HG03097 (cell line): ENCODE data around the gene ASPHD2.
"Not testable (repeated sequence)": the region's sequence is repeated elsewhere in the genome, so short reads cannot be mapped to it uniquely, and the experiment has no call there.

Source experiments
- ATAC-seq: cut with Tn5 transposase; IDR thresholded peaks from one replicate; pipeline ENCODE4 v1.9.1; 2021; ENCODE audit not compliant: unreplicated experiment, low FRiP score

The ASPHD2 gene, protein sequence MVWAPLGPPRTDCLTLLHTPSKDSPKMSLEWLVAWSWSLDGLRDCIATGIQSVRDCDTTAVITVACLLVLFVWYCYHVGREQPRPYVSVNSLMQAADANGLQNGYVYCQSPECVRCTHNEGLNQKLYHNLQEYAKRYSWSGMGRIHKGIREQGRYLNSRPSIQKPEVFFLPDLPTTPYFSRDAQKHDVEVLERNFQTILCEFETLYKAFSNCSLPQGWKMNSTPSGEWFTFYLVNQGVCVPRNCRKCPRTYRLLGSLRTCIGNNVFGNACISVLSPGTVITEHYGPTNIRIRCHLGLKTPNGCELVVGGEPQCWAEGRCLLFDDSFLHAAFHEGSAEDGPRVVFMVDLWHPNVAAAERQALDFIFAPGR

DNA sequence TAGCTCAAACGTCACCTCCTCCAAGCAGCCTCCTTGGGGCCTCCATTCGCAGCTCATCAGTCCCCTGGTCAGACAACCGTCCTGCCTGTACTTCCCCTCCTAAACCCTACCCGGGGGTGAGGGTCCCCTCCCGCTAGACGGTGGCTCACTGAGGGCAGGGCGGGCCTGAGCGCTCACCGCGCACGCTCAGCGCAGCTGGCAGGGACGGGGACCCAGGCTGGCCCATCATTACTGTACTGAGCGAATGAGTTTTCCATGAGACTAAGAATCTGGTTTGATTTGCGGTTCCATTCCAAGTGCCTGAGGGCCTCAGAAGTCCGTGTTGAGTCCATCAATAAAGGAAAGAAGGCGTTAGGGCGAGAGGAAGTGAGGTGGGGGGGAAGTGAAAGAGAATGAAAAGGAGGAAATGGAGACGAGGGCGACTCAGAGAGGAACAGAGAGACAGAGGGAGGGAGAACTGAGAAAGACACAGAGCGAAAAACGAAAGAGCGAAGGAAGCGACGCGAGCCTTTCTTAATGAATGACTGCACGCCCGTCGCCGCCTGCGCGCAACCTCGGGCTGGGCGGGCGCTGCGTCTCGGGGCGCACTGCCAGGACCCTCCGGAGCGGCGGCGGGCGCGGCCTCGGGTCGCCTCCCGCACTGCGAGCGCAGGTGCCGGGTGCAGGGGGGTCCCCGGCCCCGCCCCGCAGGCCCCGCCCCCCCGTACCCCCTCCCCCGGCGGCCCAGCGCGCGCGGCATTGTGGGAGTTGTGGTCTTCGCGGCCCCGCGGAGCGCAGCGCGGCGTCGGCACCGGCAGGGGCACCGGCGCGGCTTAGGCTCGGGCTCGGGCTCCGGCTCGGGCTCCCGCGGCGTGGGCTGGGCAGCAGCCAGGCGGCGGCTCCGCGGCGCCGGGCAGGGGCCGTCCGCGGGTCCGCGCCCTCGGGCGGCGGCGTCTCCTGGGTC, at the start of gene ASPHD2:
ASPHD2 (plus strand) TSS at position 746 of the 943 bp plus-strand sequence. CDS start 4,356 bp downstream, outside the sequence.
- ATAC-seq: peak; percentile 62

DNA sequence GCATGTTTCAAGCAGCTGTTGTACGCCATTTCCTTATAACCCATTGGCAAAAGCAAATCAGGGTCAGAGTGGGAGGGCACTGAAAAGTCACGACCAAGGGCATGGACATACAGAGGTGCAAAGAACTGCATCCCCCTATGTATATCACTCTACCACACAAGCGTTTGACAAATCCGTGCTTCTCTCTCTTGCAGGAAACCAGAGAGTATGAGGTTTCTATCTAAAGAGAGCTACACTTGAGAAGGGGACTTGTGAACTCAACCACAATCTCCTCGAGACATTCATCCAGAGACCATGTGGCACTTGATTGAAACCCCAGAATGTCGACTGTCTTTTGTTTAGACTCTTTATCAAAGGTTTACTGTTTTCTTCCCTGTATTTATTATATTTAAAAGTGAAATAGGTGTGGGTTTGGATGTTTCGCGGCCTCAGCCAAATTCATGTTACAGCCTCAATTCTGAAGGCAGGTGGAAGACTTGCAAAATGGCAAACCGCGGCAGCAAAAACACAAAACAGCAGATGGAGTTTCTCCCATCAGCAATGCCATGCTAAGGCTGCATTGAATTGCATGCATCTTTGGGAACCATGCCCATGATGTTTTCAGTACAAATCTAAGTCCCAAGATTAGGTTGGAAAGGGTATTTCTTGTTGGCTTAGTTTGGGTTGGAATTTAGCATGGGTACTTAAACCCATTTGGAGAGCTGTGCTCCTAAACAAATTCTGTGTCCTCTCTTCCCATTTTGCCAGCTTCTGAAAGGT, 48.8 kb upstream of the ASPHD2 start:
- ATAC-seq: no peak

DNA sequence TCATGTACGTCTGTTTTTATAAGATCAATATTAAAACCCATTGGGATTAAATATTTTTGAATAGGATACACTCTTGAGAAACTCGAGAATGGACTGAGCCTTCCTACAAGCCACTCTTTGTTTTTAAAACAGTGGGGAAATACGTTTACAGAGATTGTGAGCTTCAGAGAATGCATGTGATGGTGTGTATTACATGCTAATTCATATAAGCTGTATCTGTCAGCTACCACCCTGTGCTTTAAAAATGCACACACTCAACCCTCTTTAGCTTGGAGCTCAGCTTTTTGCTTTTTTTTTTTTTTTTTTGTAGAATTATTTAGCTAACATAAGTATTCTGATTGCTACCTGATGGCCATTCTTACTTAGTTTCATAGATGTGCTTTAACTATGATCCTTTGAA, 46.3 kb upstream of the ASPHD2 start:
- ATAC-seq: no peak

DNA sequence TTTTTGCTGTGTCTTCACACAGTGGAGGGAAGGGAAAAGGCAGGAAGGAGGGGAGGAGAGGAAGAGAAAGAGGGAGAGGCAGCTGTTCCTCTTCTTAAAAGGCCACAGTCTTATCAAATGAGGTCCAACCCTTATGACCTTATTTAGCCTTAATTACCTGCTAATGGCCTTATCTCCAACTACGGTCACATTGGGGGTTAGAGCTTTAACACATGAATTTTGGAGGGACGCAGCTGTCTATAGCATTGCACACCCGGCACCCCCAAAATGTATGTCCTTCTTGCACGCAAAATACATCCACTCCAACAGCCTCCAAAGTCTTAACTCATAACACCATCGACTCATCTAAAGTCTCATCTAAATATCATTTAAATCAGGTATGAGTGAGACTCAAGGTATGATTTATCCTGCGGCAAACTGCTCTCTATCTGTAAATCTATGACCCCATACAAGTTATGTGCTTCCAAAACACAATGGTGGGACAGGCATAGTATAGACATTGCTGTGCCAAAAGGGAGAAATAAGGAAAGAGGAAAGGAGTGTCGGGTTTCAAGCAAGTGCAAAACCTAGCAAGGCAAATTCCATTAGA, 45.0 kb upstream of the ASPHD2 start:
- no peak for ATAC-seq

DNA sequence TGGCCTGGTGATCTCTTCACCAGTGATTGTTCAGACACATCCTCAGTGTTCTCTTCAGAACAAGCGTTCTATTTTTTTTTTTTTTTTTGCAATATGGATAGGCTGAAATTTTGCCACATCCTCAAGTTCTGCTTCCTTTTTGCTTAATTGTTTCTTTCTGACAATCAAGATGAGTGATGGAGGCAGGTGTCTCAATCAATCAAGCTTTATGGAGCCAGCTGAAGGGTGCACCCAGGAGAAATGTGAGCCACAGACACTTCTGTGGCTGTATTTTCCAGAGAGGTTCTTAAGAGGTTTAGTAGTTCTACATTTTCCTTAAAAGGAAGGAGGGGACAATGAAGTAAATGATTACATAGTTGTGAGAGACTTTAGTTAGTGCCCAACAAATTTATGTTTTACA, 43.9 kb upstream of the ASPHD2 start:
- no peak for ATAC-seq

DNA sequence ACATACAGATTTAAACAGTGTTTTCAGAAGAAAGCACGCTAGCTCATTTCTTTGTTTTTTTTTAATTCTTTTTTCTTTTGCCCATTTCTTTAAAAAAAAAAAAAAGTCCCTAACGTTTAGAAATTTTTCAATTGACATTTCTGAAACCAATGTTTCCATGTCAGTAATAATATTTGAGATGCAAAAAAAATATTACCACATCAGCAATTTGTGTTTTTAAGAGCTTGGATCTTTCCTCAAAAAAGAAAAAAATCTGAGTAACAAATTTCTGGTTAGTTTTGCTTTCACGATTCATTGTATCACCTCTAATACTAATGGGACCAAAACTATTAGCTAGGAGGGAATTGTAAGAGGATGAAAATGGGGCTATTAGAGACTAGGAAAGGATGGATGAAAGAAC, 39.9 kb upstream of the ASPHD2 start:
- no peak for ATAC-seq

DNA sequence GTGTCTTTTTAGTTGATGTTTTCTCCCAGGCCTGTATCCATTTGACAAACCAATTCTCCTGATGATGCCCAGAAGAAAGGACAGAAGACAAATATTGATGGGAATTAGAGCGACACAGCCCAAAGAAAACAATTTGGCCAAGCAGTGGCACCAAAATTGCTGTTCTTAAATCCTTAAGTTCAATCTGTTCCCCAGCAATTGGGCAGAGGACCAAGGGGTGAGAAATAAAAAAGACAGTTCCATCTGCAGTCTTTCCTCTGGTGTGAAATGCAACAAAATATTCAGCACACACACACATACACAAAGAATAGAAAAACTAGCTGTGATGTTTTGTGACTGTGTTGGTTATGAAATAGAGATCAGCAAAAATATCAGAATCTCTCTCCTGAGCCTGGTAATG, 38.0 kb upstream of the ASPHD2 start:
- ATAC-seq: no peak

DNA sequence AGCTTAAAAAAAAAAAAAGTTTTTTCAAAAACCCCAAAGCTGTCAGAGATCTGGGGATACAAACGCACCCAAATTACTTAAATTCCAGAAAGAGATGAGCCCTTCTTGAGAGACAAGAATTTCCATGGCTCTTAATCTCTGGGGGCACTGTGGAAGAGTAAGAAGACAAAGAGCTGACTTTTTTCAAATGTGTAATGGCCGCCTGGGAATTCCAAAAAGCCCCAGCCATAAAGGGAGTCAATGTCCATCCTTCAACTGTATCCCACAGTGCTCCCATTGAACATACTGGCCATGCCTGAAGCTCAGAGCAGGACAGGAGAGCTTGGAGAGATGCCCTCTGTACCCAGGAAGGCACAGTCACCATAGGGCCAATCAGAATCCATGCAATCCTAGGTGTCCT, 37.4 kb upstream of the ASPHD2 start:
- ATAC-seq: no peak

DNA sequence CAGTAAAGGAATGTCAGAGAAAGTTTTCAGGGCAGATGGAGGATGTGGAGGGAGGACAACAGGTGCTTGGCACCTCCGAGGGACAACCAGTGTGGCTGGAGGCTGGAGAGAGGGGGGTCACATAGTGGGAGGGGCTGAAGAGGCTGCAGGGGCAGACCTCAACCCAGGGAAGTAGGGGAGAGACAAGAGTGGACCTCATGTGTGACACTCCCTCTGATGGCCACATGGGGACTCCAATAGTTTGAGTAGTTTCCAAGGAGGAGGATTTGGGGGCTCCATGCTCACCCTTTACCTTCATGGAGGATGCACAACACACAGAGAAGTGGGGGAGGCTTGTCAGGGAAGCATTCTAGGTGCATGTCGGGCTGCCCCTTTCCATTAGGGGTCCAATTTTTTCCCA, 35.1 kb upstream of the ASPHD2 start:
- no peak for ATAC-seq

DNA sequence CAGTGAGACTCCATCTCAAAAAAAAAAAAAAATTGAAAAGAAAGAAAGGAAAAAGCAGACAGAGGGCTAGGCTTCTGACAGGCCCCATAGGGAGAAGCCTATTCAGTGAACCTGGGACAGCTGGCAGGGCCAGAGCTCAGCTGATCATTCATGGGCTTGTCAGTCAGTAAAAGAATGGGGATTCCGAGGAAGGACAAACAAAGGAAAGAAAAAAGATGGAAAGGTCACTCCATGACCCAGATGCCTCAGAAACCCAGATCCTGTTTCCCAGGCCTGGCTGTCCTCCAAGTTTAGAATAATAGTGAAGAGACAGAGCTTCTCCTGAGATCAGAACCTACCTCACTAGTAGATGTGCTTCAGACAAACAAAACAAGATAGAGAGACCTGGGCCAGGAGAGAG, 34.3 kb upstream of the ASPHD2 start:
- ATAC-seq: no peak

DNA sequence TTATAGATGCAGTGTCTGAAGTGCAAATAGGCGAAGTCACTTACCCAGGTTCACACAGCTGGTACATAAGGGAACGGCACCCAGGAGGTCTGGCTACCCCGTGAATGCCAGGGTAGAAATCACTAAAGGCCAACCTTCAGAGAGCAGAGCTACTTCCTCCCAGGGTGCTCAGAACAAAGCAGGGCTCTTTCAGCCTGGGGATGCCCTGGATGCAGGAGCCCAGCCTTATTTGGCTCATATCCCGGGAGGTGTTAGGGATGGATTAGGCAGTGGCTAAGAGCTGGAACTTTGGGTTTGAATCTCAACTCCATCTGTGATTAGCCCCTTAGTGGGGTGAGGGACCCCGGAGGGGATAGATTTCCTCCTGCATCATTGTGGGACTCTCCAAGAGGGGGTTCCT, 33.1 kb upstream of the ASPHD2 start:
- ATAC-seq: no peak

DNA sequence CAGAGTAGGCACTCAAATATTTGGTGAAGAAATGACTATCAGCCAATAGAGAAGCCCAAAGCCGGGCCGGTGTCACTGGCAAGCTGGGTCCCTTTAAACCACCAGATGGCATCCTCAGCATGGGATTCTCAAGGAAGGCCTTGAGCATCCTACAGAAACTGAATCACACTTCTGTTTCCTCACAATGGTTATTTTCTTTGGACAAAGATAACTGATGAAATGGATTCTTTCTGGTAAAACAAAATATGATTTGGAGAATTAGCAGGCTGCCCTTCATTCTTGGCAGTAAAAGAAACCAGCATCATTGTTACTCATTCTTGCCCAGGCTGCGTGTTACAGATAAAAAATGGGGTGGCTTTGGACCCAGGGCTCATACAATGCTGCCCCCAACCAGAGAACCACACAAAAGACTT, 30.3 kb upstream of the ASPHD2 start:
- ATAC-seq: no peak

DNA sequence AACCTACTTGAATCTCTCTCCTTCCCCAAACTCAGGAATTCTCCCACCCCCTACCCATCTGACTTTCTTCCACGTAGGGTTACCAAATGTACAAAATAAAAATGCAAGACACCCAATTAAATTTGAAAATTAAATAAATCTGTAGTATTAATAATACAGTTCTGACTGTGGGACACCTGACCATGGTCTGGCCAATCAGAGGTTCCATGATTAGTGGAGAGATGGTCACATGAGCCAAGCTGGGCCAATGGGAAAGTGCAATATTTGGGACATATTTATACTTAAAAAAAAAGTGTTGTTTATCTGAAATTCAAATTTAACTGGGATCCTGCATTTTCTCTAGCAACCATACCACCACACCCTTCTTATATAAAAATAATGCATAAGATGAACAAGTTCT, 29.8 kb upstream of the ASPHD2 start:
- no peak for ATAC-seq

DNA sequence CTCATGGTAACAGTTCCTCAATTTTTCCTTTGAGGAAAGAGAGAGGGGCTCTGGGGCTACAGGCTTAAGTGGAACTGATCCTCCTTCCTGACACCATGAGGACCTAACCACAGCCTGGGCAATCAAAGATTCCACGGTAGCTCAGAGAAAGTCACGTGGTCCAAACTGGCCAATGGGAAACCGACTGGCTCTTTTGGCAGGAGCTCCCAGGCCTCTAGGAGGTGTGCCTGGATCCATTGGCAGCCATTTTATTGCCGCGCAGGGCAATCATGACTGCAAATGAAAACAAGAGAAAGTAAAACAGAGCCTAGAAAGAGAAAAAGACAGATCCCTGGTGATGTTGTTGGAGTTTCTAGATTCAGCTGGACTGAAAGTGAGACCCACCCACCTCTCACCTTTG, 27.3 kb upstream of the ASPHD2 start:
- ATAC-seq: no peak

DNA sequence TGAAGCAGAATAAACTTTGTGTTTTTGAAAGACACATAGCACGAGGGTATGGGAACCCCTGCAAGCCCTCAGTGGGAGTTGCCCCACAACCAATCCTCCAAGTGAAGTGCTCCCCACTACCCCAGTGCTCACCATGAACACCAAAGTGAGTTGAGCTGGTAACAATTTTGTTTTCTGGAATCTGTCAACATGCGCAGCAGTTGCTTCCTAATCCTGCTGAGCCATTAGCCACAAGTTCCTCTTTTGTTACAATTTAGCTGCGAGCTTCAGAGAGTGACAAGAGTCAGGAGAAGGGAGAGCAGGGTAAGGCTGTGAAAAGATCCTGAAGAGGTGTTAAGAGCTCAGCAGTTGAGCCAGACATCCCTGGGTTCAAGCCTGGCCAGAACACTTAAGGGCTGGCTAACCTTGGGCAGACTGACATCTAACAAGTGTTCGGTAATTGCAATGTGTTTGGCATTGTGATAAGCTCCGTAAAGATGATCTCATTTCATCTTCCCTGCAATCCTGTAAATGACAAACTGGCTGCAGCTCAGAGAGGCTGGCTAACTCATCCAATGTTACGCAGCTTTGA, 24.1 kb upstream of the ASPHD2 start:
- no peak for ATAC-seq

DNA sequence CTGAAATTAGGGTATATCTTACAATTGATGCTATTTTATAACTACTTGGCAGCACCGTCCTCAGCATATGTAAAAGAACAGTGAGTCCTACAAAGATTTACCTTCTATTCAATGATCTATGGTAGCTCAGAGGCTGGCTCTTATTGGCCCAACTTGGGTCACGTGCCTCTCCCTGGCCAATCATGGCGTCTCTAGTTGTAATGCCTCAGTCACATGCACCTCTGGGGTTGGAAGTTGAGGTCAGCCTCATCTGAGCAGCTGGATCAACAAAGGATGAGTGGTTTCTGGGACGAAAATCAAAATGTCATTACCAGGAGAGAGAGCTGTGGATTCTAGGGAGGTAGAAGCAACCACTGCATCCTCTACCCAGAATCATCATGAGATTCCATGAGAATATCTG, 22.9 kb upstream of the ASPHD2 start:
- ATAC-seq: no peak

DNA sequence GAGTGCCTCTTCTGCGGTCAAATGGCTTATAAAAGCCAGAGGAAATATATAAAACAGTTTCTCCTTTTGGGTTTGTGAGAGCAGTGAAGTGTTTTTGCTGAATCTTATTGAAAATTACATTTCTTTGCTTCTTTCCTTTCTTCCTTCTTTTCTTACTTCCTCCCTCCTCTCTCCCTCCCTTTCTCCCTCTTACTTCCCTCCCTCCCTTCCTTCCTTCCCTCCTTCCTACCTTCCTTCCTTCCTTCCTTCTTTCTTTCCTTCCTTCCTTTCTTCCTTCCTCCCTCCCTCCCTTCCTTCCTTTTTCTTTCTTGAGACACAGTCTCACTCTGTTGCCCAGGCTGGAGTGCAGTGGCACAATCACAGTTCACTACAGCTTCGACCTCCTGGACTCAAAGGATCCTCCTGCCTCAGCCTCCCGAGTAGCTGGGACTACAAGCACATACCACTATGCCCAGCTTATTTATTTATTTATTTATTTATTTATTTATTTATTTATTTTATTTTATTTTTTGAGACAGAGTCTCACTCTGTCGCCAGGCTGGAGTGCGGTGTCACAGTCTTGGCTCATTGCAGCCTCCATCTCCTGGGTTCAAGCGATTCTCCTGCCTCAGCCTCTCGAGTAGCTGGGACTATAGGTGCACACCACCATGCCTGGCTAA, 20.4 kb upstream of the ASPHD2 start:
- not testable (repeated sequence) for ATAC-seq

DNA sequence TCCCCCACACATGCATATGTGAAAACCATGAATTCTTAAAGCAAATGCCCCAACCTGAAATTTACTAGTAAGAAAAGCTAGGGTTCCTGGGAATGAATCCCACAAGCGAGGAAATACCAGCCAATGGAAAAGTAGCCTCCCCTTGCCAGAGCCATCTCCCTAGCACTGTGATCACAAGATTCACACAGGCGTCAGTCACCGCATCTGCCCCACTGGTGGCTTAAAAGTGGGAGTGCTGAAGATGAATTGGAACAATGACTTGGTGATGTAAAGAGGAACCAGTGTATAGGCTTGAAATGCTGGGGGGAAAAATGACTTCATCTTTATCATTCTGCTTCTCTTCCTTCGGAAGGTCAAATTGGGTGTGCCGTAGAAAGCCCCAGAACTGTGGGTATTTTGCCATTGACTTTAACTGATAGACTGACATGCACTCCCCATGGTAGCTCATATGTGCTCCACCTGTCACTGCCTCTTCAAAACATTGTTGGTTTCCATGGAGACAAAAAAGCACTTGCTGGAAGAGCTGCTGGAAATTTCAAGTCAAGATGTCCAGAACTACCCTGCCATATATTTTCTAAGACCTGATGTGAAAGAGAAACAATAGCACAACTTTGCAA, 19.2 kb upstream of the ASPHD2 start:
- no peak for ATAC-seq

DNA sequence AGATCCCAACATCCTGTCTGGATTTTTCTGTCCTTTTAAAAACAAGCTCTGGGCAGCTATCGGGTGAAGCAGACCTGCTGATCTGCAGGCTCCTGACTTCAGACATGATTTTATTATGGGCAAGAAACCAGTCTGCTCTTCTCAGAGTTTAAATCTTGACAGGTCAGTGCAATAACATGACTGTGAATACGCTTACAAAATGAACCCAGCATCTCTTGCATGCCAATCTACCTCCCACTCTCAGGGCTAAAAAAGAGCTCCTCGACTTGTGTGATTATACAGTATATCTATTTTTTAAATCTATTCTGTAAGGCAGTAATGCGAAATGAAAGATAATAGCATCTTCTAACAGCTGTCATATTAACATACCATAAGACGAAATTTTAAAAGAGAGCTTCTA, 18.7 kb upstream of the ASPHD2 start:
- no peak for ATAC-seq
